ENCODE results near the gene TCF23. TPM values are rescaled to one million over a fixed set of nuclear protein-coding genes. Genes with fewer than 3 reads are reported as not detected.

The TCF23 gene
- total and polyA plus RNA-seq, 10 donors = 0.27 to 14.8 (median 2.9) TPM

- Histone ChIP-seq H3K4me1 (peaks cover 0 to 6% (median 0%) of the 10 kb centered on the region in 6 donors), H3K27me3 (replicated peaks in 1 of 7) (no peaks in the 10 kb centered on the region), H3K9me3 (no peaks in the 10 kb centered on the region), H3K4me3 (no peak overlapping the region), H3K36me3 (no peaks in the 10 kb centered on the region), H3K27ac (peak overlapping the region in 2 of 8 donors; percentile 32 to 70)
- no peak for TF ChIP-seq POLR2A (IDR thresholded peaks at IDR 0.05)
- TF ChIP-seq, protein P1, sequence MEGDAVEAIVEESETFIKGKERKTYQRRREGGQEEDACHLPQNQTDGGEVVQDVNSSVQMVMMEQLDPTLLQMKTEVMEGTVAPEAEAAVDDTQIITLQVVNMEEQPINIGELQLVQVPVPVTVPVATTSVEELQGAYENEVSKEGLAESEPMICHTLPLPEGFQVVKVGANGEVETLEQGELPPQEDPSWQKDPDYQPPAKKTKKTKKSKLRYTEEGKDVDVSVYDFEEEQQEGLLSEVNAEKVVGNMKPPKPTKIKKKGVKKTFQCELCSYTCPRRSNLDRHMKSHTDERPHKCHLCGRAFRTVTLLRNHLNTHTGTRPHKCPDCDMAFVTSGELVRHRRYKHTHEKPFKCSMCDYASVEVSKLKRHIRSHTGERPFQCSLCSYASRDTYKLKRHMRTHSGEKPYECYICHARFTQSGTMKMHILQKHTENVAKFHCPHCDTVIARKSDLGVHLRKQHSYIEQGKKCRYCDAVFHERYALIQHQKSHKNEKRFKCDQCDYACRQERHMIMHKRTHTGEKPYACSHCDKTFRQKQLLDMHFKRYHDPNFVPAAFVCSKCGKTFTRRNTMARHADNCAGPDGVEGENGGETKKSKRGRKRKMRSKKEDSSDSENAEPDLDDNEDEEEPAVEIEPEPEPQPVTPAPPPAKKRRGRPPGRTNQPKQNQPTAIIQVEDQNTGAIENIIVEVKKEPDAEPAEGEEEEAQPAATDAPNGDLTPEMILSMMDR (IDR thresholded peaks at IDR 0.05 in 8 of 11, conservative IDR thresholded peaks at IDR 0.05 in 3 of 11) = no peak
- TF ChIP-seq POLR2AphosphoS5 (IDR thresholded peaks at IDR 0.05) = no peak
- no peak for DNase-seq
- WGBS, 5 donors = 59 to 66% (median 62%) methylated on average over 5 to 6 of the region's 6 CpGs
- intact Hi-C loops (cut with DNase I; ENCODE audit: low total_unique reads) = no loop called here
Measured at GRCh38 chr2:27186613-27187345, 38.0 kb downstream of the TCF23 start.

- DNase-seq = no peak
- 90 to 95% (median 92%) methylated on average over 8 of the region's 8 CpGs for WGBS, 5 donors
- intact Hi-C loops (cut with DNase I; ENCODE audit: low total_unique reads) = loop anchor here (5.0 kb wide), 1 partner anchor 93 kb away; no protein-coding TSS in a partner anchor
Measured at GRCh38 chr2:27189989-27190388, 41.2 kb downstream of the TCF23 start.

DNA sequence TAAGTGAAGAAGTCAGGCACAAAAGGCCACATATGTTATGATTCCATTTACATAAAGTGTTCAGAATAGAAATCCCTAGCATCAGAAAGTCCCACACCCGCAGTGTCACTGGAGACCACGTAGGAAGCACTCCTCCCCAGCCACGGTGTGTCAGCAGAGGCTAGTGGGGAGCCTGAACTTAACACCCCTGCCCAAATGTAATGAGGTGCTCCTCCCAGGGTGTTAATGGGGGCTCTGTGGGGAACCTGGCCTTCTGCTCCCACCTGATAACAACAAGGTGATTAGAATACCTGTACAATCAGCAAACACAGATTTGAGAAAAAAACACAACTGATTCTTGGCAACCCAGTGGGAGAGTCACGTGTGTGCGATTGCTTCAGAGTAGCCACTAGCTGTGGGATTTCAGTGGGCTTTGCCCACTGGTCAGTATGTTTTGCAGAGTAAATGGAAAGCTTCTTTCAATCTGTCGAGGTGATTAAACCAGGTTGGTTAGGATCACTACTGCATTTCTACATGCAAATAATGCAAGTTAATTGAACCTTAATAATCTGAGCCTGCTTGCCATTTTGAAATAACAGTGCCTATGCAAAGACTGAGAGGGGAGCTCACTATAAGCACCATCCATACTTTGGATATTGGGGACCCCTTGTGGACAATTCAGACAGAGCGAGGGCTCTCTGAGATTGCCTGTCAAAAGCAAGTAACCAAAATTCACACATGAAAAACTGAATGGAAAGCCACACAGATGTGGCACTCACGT, 42.4 kb downstream of the TCF23 start:
- DNase-seq = no peak
- Histone ChIP-seq H3K27ac (no peak overlapping the region), H3K27me3 (replicated peaks in 1 of 7) (no peaks in the 10 kb centered on the region), H3K36me3 (no peaks in the 10 kb centered on the region), H3K9me3 (no peaks in the 10 kb centered on the region), H3K4me1 (no peaks in the 10 kb centered on the region), H3K4me3 (no peak overlapping the region)
- intact Hi-C loops (cut with DNase I; ENCODE audit: low total_unique reads) = loop anchor here (5.0 kb wide), 1 partner anchor 94 kb away; no protein-coding TSS in a partner anchor
- WGBS, 5 donors = 42 to 51% (median 45%) methylated on average over 8 of the region's 8 CpGs
- TF ChIP-seq POLR2AphosphoS5 (IDR thresholded peaks at IDR 0.05) (no peak), POLR2A (IDR thresholded peaks at IDR 0.05) (no peak)
- TF ChIP-seq, protein P1 (IDR thresholded peaks at IDR 0.05 in 8 of 11, conservative IDR thresholded peaks at IDR 0.05 in 3 of 11) = peak; percentile 27 to 77 (median 63)

More at GRCh38 chr2:27189989-27190388, 41.2 kb downstream of the TCF23 start:
- Histone ChIP-seq H3K4me3 (no peak overlapping the region), H3K9me3 (no peaks in the 10 kb centered on the region), H3K27me3 (replicated peaks in 1 of 7) (no peaks in the 10 kb centered on the region), H3K4me1 (no peaks in the 10 kb centered on the region), H3K36me3 (no peaks in the 10 kb centered on the region), H3K27ac (no peak overlapping the region)
- no peak for TF ChIP-seq POLR2A (IDR thresholded peaks at IDR 0.05)
- TF ChIP-seq POLR2AphosphoS5 (IDR thresholded peaks at IDR 0.05) = no peak
- TF ChIP-seq, protein P1 (IDR thresholded peaks at IDR 0.05 in 8 of 11, conservative IDR thresholded peaks at IDR 0.05 in 3 of 11) = no peak
